Upper lobe of right lung (tissue), 1 donor: Measurements from ENCODE around the gene SYT5. TPM values are rescaled to one million over a fixed set of nuclear protein-coding genes. Genes with fewer than 3 reads are reported as not detected.
A peak's percentile ranks its signal among the peaks of the same experiment; 100 is the strongest.
"Not testable (repeated sequence)": the region's sequence is repeated elsewhere in the genome, so short reads cannot be mapped to it uniquely, and the experiment has no call there.

Experiments used
- ATAC-seq: fragments of 200-7000 bp; cut with Tn5 transposase; one replicate; pipeline ENCODE4 v1.9.1; 2020; ENCODE audit warnings: mild to moderate bottlenecking, moderate library complexity
- DNase-seq: peaks from one replicate; pipeline ENCODE4 v3.0.0-alpha.2; 2020
- H3K27ac ChIP-seq: fragments of 200-600 bp; one replicate; pipeline ENCODE4 v1.8.0; 2022
- H3K27me3 ChIP-seq: fragments of 200-600 bp; one replicate; pipeline ENCODE4 v1.8.0; 2022; ENCODE audit warnings: mild to moderate bottlenecking
- H3K36me3 ChIP-seq: fragments of 200-600 bp; one replicate; pipeline ENCODE4 v1.8.0; 2022
- H3K4me1 ChIP-seq: fragments of 200-600 bp; one replicate; pipeline ENCODE4 v1.8.0; 2022
- H3K4me3 ChIP-seq: fragments of 200-600 bp; one replicate; pipeline ENCODE4 v1.8.0; 2022; ENCODE audit warnings: mild to moderate bottlenecking
- H3K9me3 ChIP-seq: fragments of 200-600 bp; one replicate; pipeline ENCODE4 v1.8.0; 2022
- intact Hi-C: fragments of 100-400 bp; cut with DNase I; formaldehyde crosslinking; loops from one replicate; pipeline ENCODE4 v1.11.0; 2022
- total RNA-seq: library from RNA; stranded (reverse); fragmentation: NEBNext Ultra II Directional; extraction: Animal tissue kit (Norgen Biotek cat#: 25700); gene quantifications from one replicate; pipeline ENCODE4 v1.2.1, GENCODE V29; 2021
- TF ChIP-seq, protein P1 (sequence below): fragments of 200-600 bp; IDR thresholded peaks from one replicate; pipeline ENCODE4 v1.8.0; 2022; ENCODE audit warnings: antibody characterized with exemption
- donor health status: DM: no; HTN: yes; CAD: no; lungs with severe emphysema.

Gene SYT5
- total RNA-seq, 1 donor from 2014 or later = not detected

DNA sequence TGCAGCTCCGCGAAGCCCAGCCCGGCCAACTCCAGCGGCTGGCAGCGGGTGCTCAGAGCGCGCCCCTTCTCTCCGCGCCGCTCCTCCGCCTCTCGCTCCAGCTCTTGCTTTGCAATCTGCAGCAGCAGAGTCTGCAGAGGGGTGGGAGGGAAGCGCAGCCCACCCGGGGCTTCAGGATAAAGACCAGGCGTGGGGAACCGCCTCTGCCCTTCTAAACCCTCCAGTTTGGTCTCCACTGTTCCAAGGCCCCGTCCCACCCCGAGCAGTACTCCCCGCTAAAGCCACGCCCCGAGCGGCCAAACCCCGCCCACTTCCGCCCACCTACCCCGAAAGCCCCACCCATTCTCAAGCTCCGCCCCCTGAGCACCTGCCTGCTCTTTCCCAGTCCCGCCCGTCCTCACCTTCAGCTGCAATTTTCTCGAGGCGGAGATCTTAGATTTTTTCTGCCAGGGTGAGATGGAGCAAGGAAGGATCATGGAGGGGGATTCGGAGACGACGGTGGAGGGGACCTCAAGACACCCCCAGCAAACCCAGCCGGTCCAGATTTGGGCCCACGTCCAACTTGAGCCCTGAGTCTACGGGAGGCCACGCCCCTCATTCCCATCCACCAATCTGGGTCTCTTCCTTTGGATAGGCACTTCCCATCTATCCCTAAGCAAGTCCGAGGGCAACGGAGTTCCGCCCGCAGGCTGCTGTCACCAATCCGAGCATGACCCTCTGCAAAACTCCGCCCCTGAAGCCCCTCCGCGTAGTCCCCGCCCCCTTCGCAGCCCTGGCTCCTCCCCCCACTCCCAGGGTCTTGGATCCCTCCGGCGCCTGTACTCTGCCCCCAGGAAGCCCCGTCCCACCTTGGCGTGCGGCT, 23.7 kb downstream of the SYT5 start:
- H3K27me3 ChIP-seq = peaks cover 32% of the 10 kb centered on the region
- H3K27ac ChIP-seq = no peak overlapping the region
- TF ChIP-seq, protein P1, sequence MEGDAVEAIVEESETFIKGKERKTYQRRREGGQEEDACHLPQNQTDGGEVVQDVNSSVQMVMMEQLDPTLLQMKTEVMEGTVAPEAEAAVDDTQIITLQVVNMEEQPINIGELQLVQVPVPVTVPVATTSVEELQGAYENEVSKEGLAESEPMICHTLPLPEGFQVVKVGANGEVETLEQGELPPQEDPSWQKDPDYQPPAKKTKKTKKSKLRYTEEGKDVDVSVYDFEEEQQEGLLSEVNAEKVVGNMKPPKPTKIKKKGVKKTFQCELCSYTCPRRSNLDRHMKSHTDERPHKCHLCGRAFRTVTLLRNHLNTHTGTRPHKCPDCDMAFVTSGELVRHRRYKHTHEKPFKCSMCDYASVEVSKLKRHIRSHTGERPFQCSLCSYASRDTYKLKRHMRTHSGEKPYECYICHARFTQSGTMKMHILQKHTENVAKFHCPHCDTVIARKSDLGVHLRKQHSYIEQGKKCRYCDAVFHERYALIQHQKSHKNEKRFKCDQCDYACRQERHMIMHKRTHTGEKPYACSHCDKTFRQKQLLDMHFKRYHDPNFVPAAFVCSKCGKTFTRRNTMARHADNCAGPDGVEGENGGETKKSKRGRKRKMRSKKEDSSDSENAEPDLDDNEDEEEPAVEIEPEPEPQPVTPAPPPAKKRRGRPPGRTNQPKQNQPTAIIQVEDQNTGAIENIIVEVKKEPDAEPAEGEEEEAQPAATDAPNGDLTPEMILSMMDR = no peak
- no peaks in the 10 kb centered on the region for H3K36me3 ChIP-seq
- no peaks in the 10 kb centered on the region for H3K4me1 ChIP-seq
- DNase-seq (peak; percentile 79), ATAC-seq (peak; percentile 54)
- intact Hi-C loops = no loop called here
- H3K4me3 ChIP-seq = no peak overlapping the region
- H3K9me3 ChIP-seq = no peaks in the 10 kb centered on the region

DNA sequence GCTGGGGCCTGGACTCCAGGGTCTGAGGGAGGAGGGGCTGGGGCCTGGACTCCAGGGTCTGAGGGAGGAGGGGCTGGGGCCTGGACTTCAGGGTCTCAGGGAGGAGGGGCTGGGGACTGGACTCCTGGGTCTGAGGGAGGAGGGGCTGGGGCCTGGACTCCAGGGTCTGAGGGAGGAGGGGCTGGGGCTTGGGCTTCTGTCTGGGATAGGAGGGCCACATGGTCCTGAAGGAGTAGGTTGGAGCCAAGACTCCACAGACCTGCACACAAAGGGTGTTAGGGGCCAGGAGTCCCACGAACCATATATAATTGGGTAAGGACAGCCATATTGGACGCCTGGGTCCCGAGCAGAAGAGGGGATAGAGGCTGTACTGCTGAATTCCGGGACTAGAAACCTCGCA, 24.3 kb downstream of the SYT5 start:
- intact Hi-C loops, DNase-seq, ATAC-seq, H3K4me3 ChIP-seq, H3K4me1 ChIP-seq, H3K36me3 ChIP-seq, H3K9me3 ChIP-seq, H3K27ac ChIP-seq: not testable (repeated sequence)
- H3K27me3 ChIP-seq = peaks cover 27% of the 10 kb centered on the region

DNA sequence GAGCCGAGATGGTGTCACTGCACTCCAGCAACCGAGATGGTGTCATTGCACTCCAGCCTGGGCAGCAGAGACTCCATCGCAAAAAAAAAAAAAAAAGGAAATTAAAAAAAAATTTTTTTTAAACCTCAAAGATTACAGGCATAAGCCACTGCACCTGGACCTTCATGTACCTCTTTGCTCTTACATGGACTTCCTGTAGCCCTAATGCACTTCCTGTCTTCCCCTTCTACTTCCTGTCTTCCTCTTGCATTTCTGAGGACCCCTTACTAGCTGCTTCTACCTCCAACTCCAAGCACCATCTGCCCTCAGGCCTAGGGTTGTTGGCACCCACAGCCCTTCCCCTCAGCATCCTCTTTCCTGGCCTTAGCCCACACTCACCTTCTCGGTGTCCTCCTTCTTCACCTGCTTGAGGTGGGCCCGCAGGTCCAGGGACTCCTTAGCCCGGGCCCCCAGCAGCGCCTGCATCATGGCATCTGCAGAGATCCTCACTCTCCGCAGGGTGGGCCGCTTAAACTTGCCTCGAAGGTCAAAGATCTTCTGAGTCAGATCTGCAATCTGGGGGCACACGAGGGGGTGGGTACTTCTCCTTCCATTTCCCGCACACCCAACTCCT, 26.3 kb downstream of the SYT5 start:
- ATAC-seq = no peak
- intact Hi-C loops = no loop called here
- Histone ChIP-seq H3K27ac (no peak overlapping the region), H3K27me3 (peaks cover 30% of the 10 kb centered on the region), H3K4me3 (no peak overlapping the region), H3K36me3 (no peaks in the 10 kb centered on the region), H3K9me3 (no peaks in the 10 kb centered on the region), H3K4me1 (no peaks in the 10 kb centered on the region)
- DNase-seq = no peak
- TF ChIP-seq, protein P1 = no peak

DNA sequence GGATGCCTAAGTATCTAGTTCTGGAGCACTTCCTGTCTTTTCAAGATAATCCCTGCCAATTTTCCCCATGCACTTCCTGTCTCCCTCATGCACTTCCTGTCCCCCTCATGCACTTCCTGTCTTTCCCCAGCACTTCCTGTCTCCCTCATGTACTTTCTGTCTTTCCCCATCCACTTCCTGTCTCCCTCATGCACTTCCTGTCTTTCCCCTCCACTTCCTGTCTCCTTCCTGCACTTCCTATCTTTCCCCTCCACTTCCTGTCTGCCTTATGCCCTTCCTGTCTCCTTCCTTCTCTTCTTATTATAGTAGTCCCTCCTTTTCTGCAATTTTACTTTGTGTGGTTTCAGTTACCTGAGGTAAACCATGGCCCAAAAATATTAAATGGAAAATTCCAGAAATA, 28.1 kb downstream of the SYT5 start:
- H3K27me3 ChIP-seq = peaks cover 27% of the 10 kb centered on the region
- H3K27ac ChIP-seq = no peak overlapping the region
- TF ChIP-seq, protein P1 = no peak
- intact Hi-C loops = no loop called here
- no peaks in the 10 kb centered on the region for H3K9me3 ChIP-seq
- DNase-seq (no peak), ATAC-seq (no peak)
- no peaks in the 10 kb centered on the region for H3K36me3 ChIP-seq
- H3K4me1 ChIP-seq = no peaks in the 10 kb centered on the region
- no peak overlapping the region for H3K4me3 ChIP-seq

DNA sequence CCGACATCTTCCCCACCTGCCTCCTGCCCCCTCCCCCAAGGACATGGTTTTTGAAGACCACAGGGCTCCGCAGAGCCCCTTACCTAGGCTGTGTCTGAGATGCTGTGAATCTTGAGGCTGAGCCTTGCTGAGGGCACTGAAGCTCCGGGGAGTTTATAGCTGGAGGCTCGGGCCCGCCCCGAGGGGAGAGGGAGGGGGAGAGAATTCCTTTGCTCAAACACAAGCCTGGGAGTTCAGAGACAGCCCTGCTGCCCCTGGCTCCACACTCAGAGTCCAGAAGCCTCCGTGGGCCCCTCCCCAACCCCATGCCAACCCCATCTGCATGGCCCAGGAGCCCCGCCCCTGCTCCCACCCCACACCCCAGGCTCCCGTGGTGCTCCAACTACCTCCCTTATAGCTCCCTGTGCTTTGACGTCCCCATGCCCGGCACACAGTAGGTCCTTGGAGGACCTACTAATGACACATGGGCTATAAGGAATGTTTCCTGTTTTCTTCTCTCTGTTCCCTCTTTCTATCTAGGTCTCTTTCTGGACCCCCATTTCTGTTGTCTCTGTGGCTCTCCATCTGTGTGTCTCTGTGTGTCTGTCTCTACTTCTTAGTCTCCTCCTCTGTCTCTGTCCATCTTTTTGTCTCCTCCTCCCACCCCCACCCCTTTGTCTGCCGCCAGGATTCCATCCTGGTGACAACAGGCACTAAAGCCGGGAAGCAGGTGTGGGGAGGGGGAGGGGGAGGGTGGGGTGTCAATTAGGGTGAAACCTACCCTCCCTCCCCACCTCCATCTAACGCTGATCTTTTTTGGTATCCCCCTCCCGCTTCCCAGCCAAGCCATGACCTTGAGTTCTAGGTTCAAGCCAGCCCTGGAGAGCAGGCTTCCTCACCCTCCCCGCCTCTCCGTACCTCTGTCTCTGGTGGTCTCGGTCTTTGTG, 30.7 kb downstream of the SYT5 start, which contains the start of gene TNNT1:
Gene TNNT1 (minus strand): TSS at position 129 of the 926 bp plus-strand sequence. CDS start 2,049 bp downstream, outside the sequence.
- DNase-seq = peak; percentile 51
- no peak for ATAC-seq
- intact Hi-C loops = no loop called here
- Histone ChIP-seq H3K27ac (no peak within 1 kb of the TSS), H3K27me3 (peaks cover 39% of the 10 kb centered on the region), H3K4me1 (no peaks in the 10 kb centered on the region), H3K4me3 (no peak within 1 kb of the TSS), H3K9me3 (no peaks in the 10 kb centered on the region), H3K36me3 (no peaks in the 10 kb centered on the region)
- TF ChIP-seq, protein P1 = no peak
